HepG2 (cell line): ENCODE results near the gene BICRA.

Experiments
- E2F1 ChIP-seq: sonication (generic); formaldehyde crosslinking; IDR thresholded peaks from 2 replicates; pipeline ENCODE4 v1.5.0; 2020; ENCODE audit warnings: missing genetic modification reagents
- EHMT2 ChIP-seq: fragments of 200-600 bp; sonication (generic); IDR thresholded peaks from 2 replicates; pipeline ENCODE4 v1.7.0; 2017; ENCODE audit warnings: antibody characterized with exemption, low read depth, low read length, borderline replicate concordance
- EZH2 ChIP-seq: conservative IDR thresholded peaks from 2 replicates; pipeline ENCODE4 v1.6.1; 2012; ENCODE audit warnings: mild to moderate bottlenecking, low read depth, low read length, moderate library complexity
- KAT7 ChIP-seq: IDR thresholded peaks from 2 replicates; pipeline ENCODE4 v1.6.1; 2018; ENCODE audit warnings: borderline replicate concordance, missing compliant biosample characterization
- NFYB ChIP-seq: sonication (generic); formaldehyde crosslinking; IDR thresholded peaks from 2 replicates; pipeline ENCODE4 v1.4.0; 2020; ENCODE audit warnings: missing genetic modification reagents
- ZNF292 ChIP-seq: sonication (generic); formaldehyde crosslinking; IDR thresholded peaks from 2 replicates; pipeline ENCODE4 v1.8.1; 2022; ENCODE audit warnings: mild to moderate bottlenecking, low read depth, missing genetic modification reagents, borderline replicate concordance
- ZNF790 ChIP-seq: sonication (generic); formaldehyde crosslinking; IDR thresholded peaks from 2 replicates; pipeline ENCODE4 v1.8.0; 2022; ENCODE audit warnings: missing genetic modification reagents, mild to moderate bottlenecking, borderline replicate concordance

DNA sequence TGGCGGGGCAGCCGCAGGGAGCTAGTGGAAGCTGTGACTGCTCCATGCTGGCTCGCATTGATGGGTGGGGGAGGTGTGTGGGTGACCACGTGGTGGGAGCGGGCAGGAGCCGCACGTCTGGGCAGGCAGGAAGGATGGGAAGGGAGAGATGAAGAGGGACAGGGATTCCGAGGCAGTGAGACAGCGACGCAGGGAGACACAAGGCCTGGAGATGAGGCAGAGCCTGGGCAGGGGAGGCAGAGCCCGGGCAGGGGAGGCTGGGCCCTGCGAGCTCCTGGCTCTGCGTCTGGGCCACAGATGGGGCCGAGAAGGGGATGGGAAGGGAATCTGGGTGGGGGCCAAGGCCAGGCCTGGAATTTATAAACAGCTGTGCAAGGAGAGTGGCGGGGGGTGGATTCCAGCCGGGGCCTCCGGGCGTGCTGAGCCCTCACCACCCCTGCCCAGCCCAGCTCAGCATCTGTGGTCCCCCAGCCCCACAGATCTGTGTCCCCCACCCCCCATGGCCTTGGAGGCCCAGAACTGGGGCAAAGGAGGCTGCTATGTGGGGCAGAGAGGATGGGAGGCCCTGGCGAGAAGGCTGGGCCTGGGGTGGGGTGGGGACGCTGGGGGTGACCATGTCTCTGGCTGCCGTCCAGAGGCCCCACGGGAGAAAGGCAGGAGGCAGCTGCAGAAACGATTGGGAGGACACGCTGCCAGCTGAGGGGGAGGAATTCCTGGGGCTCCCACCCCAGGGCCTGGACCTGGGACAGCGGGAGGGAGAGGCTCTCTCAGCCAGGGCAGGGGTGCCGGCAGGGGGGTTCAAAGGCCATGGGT, 110.3 kb downstream of the BICRA start:
- TF ChIP-seq E2F1 (no peak), KAT7 (CRISPR knock-in tag) (no peak), ZNF790 (CRISPR knock-in tag) (no peak), NFYB (CRISPR knock-in tag) (no peak), EHMT2 (no peak), ZNF292 (CRISPR knock-in tag) (0 out of 2 replicates have a peak, but pooled peaks have one; percentile 33), EZH2 (no peak)
